Measurements from ENCODE around the gene SLC35F4. TPM values are rescaled to one million over a fixed set of nuclear protein-coding genes. Genes with fewer than 3 reads are reported as not detected.

Gene SLC35F4
- total and polyA plus RNA-seq, 2 donors (not counting 3 experiments of a cell fraction or from before 2014, with no cell fraction given): not detected

DNA sequence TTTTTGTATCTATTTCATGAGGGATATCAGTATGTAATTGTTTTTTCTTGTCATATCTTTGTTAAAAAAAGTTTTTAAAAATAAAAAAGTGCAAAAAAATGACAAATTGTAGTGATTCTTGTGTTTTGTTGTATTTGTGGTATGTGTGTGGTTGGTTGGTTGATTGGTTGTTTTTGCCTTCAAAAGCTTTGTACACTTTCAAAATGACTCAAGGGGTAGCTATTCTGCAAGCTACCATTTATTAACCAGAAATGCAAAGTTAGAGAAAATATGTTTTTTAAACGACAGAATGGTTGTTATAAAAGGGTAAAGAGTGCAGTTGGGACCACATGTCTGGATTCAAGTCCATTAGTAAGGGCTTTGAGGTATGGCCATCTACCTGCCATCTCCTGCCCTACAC lies 119.3 kb downstream of the SLC35F4 start:
- intact Hi-C loops (cut with micrococcal nuclease) (no loop called here), dilution Hi-C loops (cut with MboI; ENCODE audit: extremely low pct_ligation_motif_present, low sequenced_read_pairs) (no loop called here)
- H3K4me3 ChIP-seq (replicated peaks in 1 of 3; ENCODE audit: insufficient read depth in 1 of 3, low read depth in 1 of 3, low read length in 3 of 3): no peak overlapping the region
- H3K27ac ChIP-seq (ENCODE audit: insufficient read depth, low read depth, low read length): no peak overlapping the region
- CTCF ChIA-PET: no interaction called here
- no peaks in the 10 kb centered on the region for H3K4me1 ChIP-seq (ENCODE audit: control insufficient read depth, extremely low read depth, insufficient read depth, low read length)
- POLR2A ChIA-PET: no interaction called here
- no peaks in the 10 kb centered on the region for H3K9me3 ChIP-seq (replicated peaks; ENCODE audit: control insufficient read depth, insufficient read depth, low read length)
- H3K79me2 ChIP-seq (ENCODE audit: control insufficient read depth, insufficient read depth, low read length): no peaks in the 10 kb centered on the region
- no peak overlapping the region for H2AFZ ChIP-seq (ENCODE audit: low read depth, low read length)
- H4K20me1 ChIP-seq (replicated peaks; ENCODE audit: control insufficient read depth, extremely low read depth, insufficient read depth, low read length): no peaks in the 10 kb centered on the region
- FAIRE-seq (no peak), DNase-seq (ENCODE audit: low read depth, low spot score) (no peak)
- TF ChIP-seq EZH2 (IDR thresholded peaks at IDR 0.05; ENCODE audit: borderline replicate concordance, low read depth, low read length, severe bottlenecking) (no peak), GATA2 (IDR thresholded peaks at IDR 0.05; ENCODE audit: insufficient read depth, insufficient read length, low read depth, low read length) (no peak), CTCF (IDR thresholded peaks at IDR 0.05; ENCODE audit: extremely low read depth in 1 of 2, insufficient read depth in 1 of 2, low read depth in 1 of 2, low read length in 2 of 2) (no peak)
- no peak overlapping the region for H3K9ac ChIP-seq (replicated peaks; ENCODE audit: extremely low read depth, insufficient read depth, low read length)
- no peak overlapping the region for H3K4me2 ChIP-seq (ENCODE audit: insufficient read depth, low read length)
- BruUV-seq (replicated peaks): no TSS peak
- H3K36me3 ChIP-seq (ENCODE audit: control insufficient read depth in 2 of 2, extremely low read depth in 1 of 2, insufficient read depth in 2 of 2, low read length in 2 of 2): no peaks in the 10 kb centered on the region
- no peaks in the 10 kb centered on the region for H3K27me3 ChIP-seq (ENCODE audit: control insufficient read depth in 2 of 2, insufficient read depth in 2 of 2, low read length in 2 of 2)
- H3K9me1 ChIP-seq (replicated peaks; ENCODE audit: control insufficient read depth, extremely low read depth, insufficient read depth, low read length): no peaks in the 10 kb centered on the region

DNA sequence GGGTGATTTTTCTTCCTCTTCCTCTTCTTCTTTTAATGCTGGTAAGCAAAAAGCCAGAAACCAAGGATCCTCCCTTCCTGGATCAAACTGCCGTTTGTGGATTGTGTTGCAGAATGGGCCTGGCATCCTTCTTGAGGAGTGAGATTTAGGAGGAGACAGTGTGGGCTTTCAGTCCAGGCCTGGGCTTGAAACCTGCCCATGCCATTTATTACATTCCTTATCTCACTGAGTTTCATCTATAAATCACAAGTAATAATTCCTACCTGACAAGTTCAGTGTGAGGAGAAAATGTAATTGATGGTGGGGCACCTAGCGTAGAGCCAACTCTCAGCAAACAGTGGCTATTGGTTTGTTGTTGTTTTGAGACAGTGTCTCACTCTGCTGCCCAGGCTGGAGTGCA lies 126.4 kb downstream of the SLC35F4 start:
- no peak overlapping the region for H2AFZ ChIP-seq (ENCODE audit: low read depth, low read length)
- dilution Hi-C loops (cut with MboI; ENCODE audit: extremely low pct_ligation_motif_present, low sequenced_read_pairs) (no loop called here), intact Hi-C loops (cut with micrococcal nuclease) (no loop called here)
- no peaks in the 10 kb centered on the region for H3K9me3 ChIP-seq (replicated peaks; ENCODE audit: control insufficient read depth, insufficient read depth, low read length)
- H4K20me1 ChIP-seq (replicated peaks; ENCODE audit: control insufficient read depth, extremely low read depth, insufficient read depth, low read length): no peaks in the 10 kb centered on the region
- ChIA-PET CTCF (no interaction called here), POLR2A (no interaction called here)
- no peaks in the 10 kb centered on the region for H3K27me3 ChIP-seq (ENCODE audit: control insufficient read depth in 2 of 2, insufficient read depth in 2 of 2, low read length in 2 of 2)
- DNase-seq (ENCODE audit: low read depth, low spot score) (no peak), FAIRE-seq (no peak)
- no peak overlapping the region for H3K9ac ChIP-seq (replicated peaks; ENCODE audit: extremely low read depth, insufficient read depth, low read length)
- no peaks in the 10 kb centered on the region for H3K9me1 ChIP-seq (replicated peaks; ENCODE audit: control insufficient read depth, extremely low read depth, insufficient read depth, low read length)
- H3K4me2 ChIP-seq (ENCODE audit: insufficient read depth, low read length): no peak overlapping the region
- no peaks in the 10 kb centered on the region for H3K79me2 ChIP-seq (ENCODE audit: control insufficient read depth, insufficient read depth, low read length)
- no peak overlapping the region for H3K4me3 ChIP-seq (replicated peaks in 1 of 3; ENCODE audit: insufficient read depth in 1 of 3, low read depth in 1 of 3, low read length in 3 of 3)
- H3K4me1 ChIP-seq (ENCODE audit: control insufficient read depth, extremely low read depth, insufficient read depth, low read length): no peaks in the 10 kb centered on the region
- no peak for TF ChIP-seq FOS (IDR thresholded peaks at IDR 0.05; ENCODE audit: borderline replicate concordance, insufficient read depth, low read length)
- no peak for TF ChIP-seq EZH2 (IDR thresholded peaks at IDR 0.05; ENCODE audit: borderline replicate concordance, low read depth, low read length, severe bottlenecking)
- TF ChIP-seq MYC (IDR thresholded peaks at IDR 0.05; ENCODE audit: low read depth, low read length): no peak
- TF ChIP-seq GATA2 (IDR thresholded peaks at IDR 0.05; ENCODE audit: insufficient read depth, insufficient read length, low read depth, low read length): no peak
- TF ChIP-seq CTCF (IDR thresholded peaks at IDR 0.05; ENCODE audit: extremely low read depth in 1 of 2, insufficient read depth in 1 of 2, low read depth in 1 of 2, low read length in 2 of 2): no peak
- TF ChIP-seq POLR2A (IDR thresholded peaks at IDR 0.05; ENCODE audit: low read depth, low read length): no peak
- TF ChIP-seq JUN (IDR thresholded peaks at IDR 0.05; ENCODE audit: borderline replicate concordance, insufficient read depth, insufficient read length, low read depth): no peak
- TF ChIP-seq POLR2AphosphoS5 (IDR thresholded peaks at IDR 0.05; ENCODE audit: insufficient read depth, low read depth, low read length): no peak
- no peak for TF ChIP-seq MAX (IDR thresholded peaks at IDR 0.05; ENCODE audit: insufficient read depth, insufficient read length)
- no peak overlapping the region for H3K27ac ChIP-seq (ENCODE audit: insufficient read depth, low read depth, low read length)
- no peaks in the 10 kb centered on the region for H3K36me3 ChIP-seq (ENCODE audit: control insufficient read depth in 2 of 2, extremely low read depth in 1 of 2, insufficient read depth in 2 of 2, low read length in 2 of 2)
- BruUV-seq (replicated peaks): no TSS peak

All from endothelial cell of umbilical vein (primary cell).